Liver (tissue), 9 donors: ENCODE results near the gene FOLR1. TPM values are rescaled to one million over a fixed set of nuclear protein-coding genes. Genes with fewer than 3 reads are reported as not detected.
A peak's percentile ranks its signal among the peaks of the same experiment; 100 is the strongest.

Source experiments
- DNase-seq: peaks from one replicate; pipeline ENCODE4 v3.0.0-alpha.2; 2017; ENCODE audit warnings: low spot score
- H3K27ac ChIP-seq, 2 donors: one replicate each; pipeline ENCODE4 v1.7.0; 2013; ENCODE audit warnings: inconsistent platforms in 2 of 2, low read length in 2 of 2, control low read depth in 1 of 2, low read depth in 1 of 2, mild to moderate bottlenecking in 1 of 2
- H3K27me3 ChIP-seq, 4 donors: one replicate each; pipeline versions ENCODE4 v1.6.1 to v1.7.0; 2013; ENCODE audit warnings: low read length in 3 of 4, inconsistent platforms in 1 of 4, mild to moderate bottlenecking in 1 of 4, moderate library complexity in 1 of 4; ENCODE audit not compliant: control insufficient read depth in 4 of 4, insufficient read depth in 4 of 4
- H3K36me3 ChIP-seq, 4 donors: one replicate each; pipeline versions ENCODE4 v1.6.1 to v1.7.0; 2013; ENCODE audit warnings: low read length in 3 of 4, mild to moderate bottlenecking in 3 of 4, low read depth in 1 of 4, moderate library complexity in 1 of 4; ENCODE audit not compliant: control insufficient read depth in 4 of 4, insufficient read depth in 3 of 4
- H3K4me1 ChIP-seq, 4 donors: one replicate each; pipeline versions ENCODE4 v1.6.1 to v1.7.0; 2013; ENCODE audit warnings: low read length in 3 of 4, mild to moderate bottlenecking in 3 of 4, moderate library complexity in 1 of 4; ENCODE audit not compliant: control insufficient read depth in 4 of 4, insufficient read depth in 4 of 4
- H3K4me3 ChIP-seq, 3 donors: one replicate each; pipeline versions ENCODE4 v1.6.1 to v1.7.0; 2013; ENCODE audit warnings: low read length in 3 of 3, control low read depth in 1 of 3, low read depth in 1 of 3, mild to moderate bottlenecking in 1 of 3
- H3K9ac ChIP-seq, 2 donors: one replicate each; pipeline ENCODE4 v1.7.0; 2013; ENCODE audit warnings: low read length in 2 of 2, mild to moderate bottlenecking in 2 of 2, moderate library complexity in 2 of 2, control low read depth in 1 of 2, low read depth in 1 of 2
- H3K9me3 ChIP-seq, 4 donors: one replicate each; pipeline versions ENCODE4 v1.6.1 to v1.7.0; 2013; ENCODE audit warnings: low read length in 3 of 4; ENCODE audit not compliant: control insufficient read depth in 4 of 4
- ATF3 ChIP-seq: IDR thresholded peaks from 2 replicates; pipeline ENCODE4 v1.6.1; 2016; ENCODE audit warnings: antibody characterized with exemption
- CTCF ChIP-seq: fragments of 150-350 bp; IDR thresholded peaks from 2 replicates; pipeline ENCODE4 v1.5.1; 2017; ENCODE audit warnings: improper control_type of control experiment, low read depth, low read length; ENCODE audit not compliant: missing input control
- EGR1 ChIP-seq, 2 donors: IDR thresholded peaks; 2 replicates each; pipeline ENCODE4 v1.6.1; 2016 to 2018; ENCODE audit warnings: antibody characterized with exemption in 2 of 2, low read depth in 2 of 2
- FOXA1 ChIP-seq: IDR thresholded peaks from 2 replicates; pipeline ENCODE4 v1.6.1; 2016; ENCODE audit warnings: antibody characterized with exemption
- FOXA2 ChIP-seq: IDR thresholded peaks from 2 replicates; pipeline ENCODE4 v1.6.1; 2016; ENCODE audit warnings: antibody characterized with exemption
- GABPA ChIP-seq, 2 donors: IDR thresholded peaks in 1 of 2; conservative IDR thresholded peaks in 1 of 2; 2 replicates each; pipeline ENCODE4 v1.6.1; 2016; ENCODE audit warnings: antibody characterized with exemption in 2 of 2, mild to moderate bottlenecking in 1 of 2, moderate library complexity in 1 of 2
- HNF4G ChIP-seq: IDR thresholded peaks from 2 replicates; pipeline ENCODE4 v1.6.1; 2016; ENCODE audit warnings: antibody characterized with exemption
- JUND ChIP-seq, 2 donors: IDR thresholded peaks; 2 replicates each; pipeline ENCODE4 v1.6.1; 2016; ENCODE audit warnings: antibody characterized with exemption in 2 of 2
- MAX ChIP-seq: IDR thresholded peaks from 2 replicates; pipeline ENCODE4 v1.6.1; 2016; ENCODE audit warnings: antibody characterized with exemption
- NR2F2 ChIP-seq: IDR thresholded peaks from 2 replicates; pipeline ENCODE4 v1.6.1; 2016; ENCODE audit warnings: antibody characterized with exemption
- RAD21 ChIP-seq, 2 donors: IDR thresholded peaks; 2 replicates each; pipeline ENCODE4 v1.6.1; 2016; ENCODE audit warnings: antibody characterized with exemption in 2 of 2, mild to moderate bottlenecking in 2 of 2
- REST ChIP-seq: IDR thresholded peaks from 2 replicates; pipeline ENCODE4 v1.6.1; 2016; ENCODE audit warnings: antibody characterized with exemption, mild to moderate bottlenecking
- RXRA ChIP-seq, 2 donors: IDR thresholded peaks; 2 replicates each; pipeline ENCODE4 v1.6.1; 2017 to 2018; ENCODE audit warnings: antibody characterized with exemption in 2 of 2, mild to moderate bottlenecking in 1 of 2
- TAF1 ChIP-seq: conservative IDR thresholded peaks from 2 replicates; pipeline ENCODE4 v1.6.1; 2016; ENCODE audit warnings: antibody characterized with exemption, mild to moderate bottlenecking
- YY1 ChIP-seq: IDR thresholded peaks from 2 replicates; pipeline ENCODE4 v1.6.1; 2016; ENCODE audit warnings: antibody characterized with exemption, mild to moderate bottlenecking
- ZBTB33 ChIP-seq: IDR thresholded peaks from 2 replicates; pipeline ENCODE4 v1.6.1; 2016; ENCODE audit warnings: antibody characterized with exemption
- WGBS: extraction: QIAGEN DNeasy Blood & Tissue Kit; methylation state at CpG from one replicate; pipeline ENCODE4 v1.1.7; 2013; 5-methylcytosine and 5-hydroxymethylcytosine counted together
- polyA plus RNA-seq, 2 donors: library from polyadenylated mRNA; stranded (reverse) in 1 of 2; unstranded in 1 of 2; fragments of 200-250 nt in 1 of 2; fragments of >200 nt in 1 of 2; fragmentation: Nextera tagmentation in 1 of 2; extraction: Ambion mirVana in 1 of 2; gene quantifications; one replicate each; pipeline versions ENCODE4 v1.2.1 to v1.2.3, GENCODE V29; 2013 to 2015
- total RNA-seq, 2 donors: library from RNA; depleted of rRNA; stranded (reverse); fragments of >200 nt; gene quantifications; one replicate each; pipeline ENCODE4 v1.2.3, GENCODE V29; 2014
- donor health status: healthy.
- donor health status: healthy.
- donor health status: healthy.
- donor health status: healthy.
- donor health status: healthy.

The FOLR1 gene
- total and polyA plus RNA-seq, 4 donors, result 0.06 to 0.21 (median 0.09) TPM; not detected in 1

GRCh38 chr11:72224564-72225410 lies 32.8 kb downstream of the FOLR1 start, which contains the start of gene INPPL1:
Gene INPPL1, plus strand, starts transcription at chr11:72224767. Its CDS starts 218 bp downstream, at chr11:72224985.
- H3K4me3 ChIP-seq, result peak within 1 kb of the TSS; percentile 77 to 90 (median 90)
- TF ChIP-seq RAD21 (IDR thresholded peaks at IDR 0.05) (no peak), ZBTB33 (no peak), RXRA (IDR thresholded peaks at IDR 0.05) (no peak), FOXA2 (no peak), NR2F2 (no peak), JUND (IDR thresholded peaks at IDR 0.05) (no peak), YY1 (no peak), FOXA1 (no peak), GABPA (IDR thresholded peaks at IDR 0.05 in 1 of 2, conservative IDR thresholded peaks at IDR 0.05 in 1 of 2) (no peak), ATF3 (no peak), TAF1 (no peak), REST (no peak), CTCF (no peak), HNF4G (no peak), EGR1 (IDR thresholded peaks at IDR 0.05; ENCODE audit: low read depth in 2 of 2) (no peak), MAX (no peak)
- H3K36me3 ChIP-seq, result peaks cover 6 to 17% (median 7%) of the 10 kb centered on the region in 4 donors
- no peaks in the 10 kb centered on the region for H3K9me3 ChIP-seq
- DNase-seq, result peak; percentile 58
- H3K27me3 ChIP-seq, result no peaks in the 10 kb centered on the region
- peaks cover 1 to 23% (median 11%) of the 10 kb centered on the region in 4 donors for H3K4me1 ChIP-seq
- 3% methylated on average over 81 of the region's 81 CpGs for WGBS
- peak within 1 kb of the TSS; percentile 82 to 90 for H3K27ac ChIP-seq
- H3K9ac ChIP-seq, result peak within 1 kb of the TSS; percentile 83 to 85
